HCT116 (cell line): Measurements from ENCODE around the gene EPHA6. TPM values are rescaled to one million over a fixed set of nuclear protein-coding genes. Genes with fewer than 3 reads are reported as not detected.
A peak's percentile ranks its signal among the peaks of the same experiment; 100 is the strongest.

Experiments
- ATAC-seq: fragments of 200-7000 bp; cut with Tn5 transposase; 2 replicates; pipeline ENCODE4 v1.9.1; 2020; ENCODE audit warnings: mild to moderate bottlenecking, moderate library complexity
- BruUV-seq: library from RNA; stranded (reverse); fragments of 400-500 nt; replicated peaks from 2 replicates; lab custom pipeline; 2021; lab: Mats Ljungman, UMichigan
- CTCF ChIA-PET: fragments of 300-600 bp; sonication (Branson Sonifier 250); formaldehyde crosslinking; loops from one replicate; lab custom pipeline; 2021; ENCODE audit warnings: antibody characterized with exemption; lab: Charles Lee
- POLR2A ChIA-PET: fragments of 300-600, 350-600 bp; sonication (Branson Sonifier 250); formaldehyde crosslinking; loops from one replicate; lab custom pipeline; 2021; ENCODE audit warnings: antibody characterized with exemption; lab: Charles Lee
- RAD21 ChIA-PET, 2 experiments: fragments of 300-600 bp; sonication (Branson Sonifier 250); formaldehyde crosslinking; loops; one replicate each; lab custom pipeline; 2023; ENCODE audit warnings: low total read pairs in 2 of 2; ENCODE audit not compliant: uncharacterized antibody in 2 of 2, unreplicated experiment in 2 of 2, low non-redundant PET in 1 of 2; lab: Charles Lee
- DNase-seq: peaks from one replicate; pipeline ENCODE4 v3.0.0-alpha.2; 2010; ENCODE audit warnings: low read depth, low spot score
- H2AFZ ChIP-seq: fragments of 200-600 bp; shearing (Covaris generic), sonication (generic); 2 replicates; pipeline ENCODE4 v1.6.1; 2017; ENCODE audit warnings: low read depth, mixed run types, mixed read lengths, antibody characterized with exemption, low read length; ENCODE audit not compliant: poor library complexity, severe bottlenecking
- H3K27ac ChIP-seq: 2 replicates; pipeline ENCODE4 v1.5.1; 2012; ENCODE audit warnings: low read depth, low read length
- H3K27me3 ChIP-seq: fragments of 200-600 bp; sonication (generic); 2 replicates; pipeline ENCODE4 v1.6.1; 2016; ENCODE audit warnings: mixed run types, low read length, mixed read lengths; ENCODE audit not compliant: insufficient read depth
- H3K36me3 ChIP-seq, 2 experiments: fragments of 200-500 bp in 1 of 2; fragments of 200-600 bp in 1 of 2; sonication (Bioruptor generic) in 1 of 2; sonication (generic) in 1 of 2; 2 replicates each; pipeline versions ENCODE4 v1.5.1 to v1.6.1; 2014 to 2016; ENCODE audit warnings: low read length in 2 of 2, inconsistent platforms in 1 of 2, mixed read lengths in 1 of 2, mixed run types in 1 of 2; ENCODE audit not compliant: insufficient read depth in 2 of 2, control insufficient read depth in 1 of 2
- H3K4me1 ChIP-seq, 2 experiments: fragments of 200-600 bp in 1 of 2; sonication (generic) in 1 of 2; 2 replicates each; pipeline versions ENCODE4 v1.5.1 to v1.6.1; 2012 to 2017; ENCODE audit warnings: low read length in 2 of 2, inconsistent platforms in 1 of 2, mild to moderate bottlenecking in 1 of 2, mixed read lengths in 1 of 2, mixed run types in 1 of 2, moderate library complexity in 1 of 2; ENCODE audit not compliant: insufficient read depth in 2 of 2, control insufficient read depth in 1 of 2
- H3K4me2 ChIP-seq: fragments of 200-600 bp; sonication (generic); 2 replicates; pipeline ENCODE4 v1.6.1; 2017; ENCODE audit warnings: mixed run types, low read length, mixed read lengths
- H3K4me3 ChIP-seq, 2 experiments: fragments of 200-600 bp in 1 of 2; sonication (generic) in 1 of 2; replicated peaks in 1 of 2; 2 replicates each; pipeline ENCODE4 v1.5.1; 2011 to 2016; ENCODE audit warnings: low read length in 2 of 2, control low read depth in 1 of 2, low read depth in 1 of 2, mild to moderate bottlenecking in 1 of 2, mixed read lengths in 1 of 2, mixed run types in 1 of 2
- H3K79me2 ChIP-seq: fragments of 200-600 bp; sonication (generic); 2 replicates; pipeline ENCODE4 v1.6.1; 2017; ENCODE audit warnings: mild to moderate bottlenecking, mixed run types, low read length, moderate library complexity, mixed read lengths; ENCODE audit not compliant: insufficient read depth
- H3K9ac ChIP-seq: fragments of 200-600 bp; sonication (generic); 2 replicates; pipeline ENCODE4 v1.6.1; 2016; ENCODE audit warnings: low read length, mixed read lengths
- H3K9me2 ChIP-seq: fragments of 200-600 bp; sonication (generic), shearing (Covaris generic); 2 replicates; pipeline ENCODE4 v1.6.1; 2017; ENCODE audit warnings: mixed run types, mild to moderate bottlenecking, moderate library complexity; ENCODE audit not compliant: insufficient read depth
- H3K9me3 ChIP-seq, 2 experiments: fragments of 200-500 bp in 1 of 2; fragments of 200-600 bp in 1 of 2; sonication (Bioruptor generic) in 1 of 2; sonication (generic) in 1 of 2; 2 replicates each; pipeline ENCODE4 v1.6.1; 2014 to 2017; ENCODE audit warnings: low read length in 2 of 2, mixed read lengths in 2 of 2, inconsistent platforms in 1 of 2, low read depth in 1 of 2, mild to moderate bottlenecking in 1 of 2, mixed run types in 1 of 2, moderate library complexity in 1 of 2; ENCODE audit not compliant: control insufficient read depth in 1 of 2, insufficient read depth in 1 of 2
- H4K20me1 ChIP-seq: fragments of 200-600 bp; sonication (generic), shearing (Covaris generic); 2 replicates; pipeline ENCODE4 v1.6.1; 2017; ENCODE audit warnings: mixed run types, mild to moderate bottlenecking, moderate library complexity; ENCODE audit not compliant: insufficient read depth
- CBX3 ChIP-seq: IDR thresholded peaks from 2 replicates; pipeline ENCODE4 v1.6.1; 2012; ENCODE audit warnings: low read depth
- CEBPB ChIP-seq: IDR thresholded peaks from 2 replicates; pipeline ENCODE4 v1.6.1; 2012; ENCODE audit warnings: low read depth
- ELF1 ChIP-seq: IDR thresholded peaks from 2 replicates; pipeline ENCODE4 v1.6.1; 2012; ENCODE audit warnings: low read depth, borderline replicate concordance
- JUND ChIP-seq: IDR thresholded peaks from 2 replicates; pipeline ENCODE4 v1.6.1; 2012
- RAD21 ChIP-seq: IDR thresholded peaks from 2 replicates; pipeline ENCODE4 v1.6.1; 2012; ENCODE audit warnings: low read depth, mild to moderate bottlenecking
- TCF7L2 ChIP-seq: IDR thresholded peaks from 2 replicates; pipeline ENCODE4 v1.7.0; 2011; ENCODE audit warnings: borderline replicate concordance, inconsistent platforms; ENCODE audit not compliant: insufficient read depth, insufficient read length; ENCODE audit errors: extremely low read depth
- YY1 ChIP-seq: IDR thresholded peaks from 2 replicates; pipeline ENCODE4 v1.6.1; 2011; ENCODE audit warnings: low read length, low read depth, moderate library complexity, mild to moderate bottlenecking; ENCODE audit not compliant: insufficient replicate concordance; ENCODE audit errors: extremely low read depth
- ZNF274 ChIP-seq: fragments of 200-500 bp; sonication (Bioruptor generic); IDR thresholded peaks from 2 replicates; pipeline ENCODE4 v1.6.1; 2014; ENCODE audit warnings: mild to moderate bottlenecking, low read depth, low read length, inconsistent platforms
- intact Hi-C: fragments of 100-400 bp; cut with micrococcal nuclease; formaldehyde crosslinking; loops from 2 replicates; pipeline ENCODE4 v1.10.0; 2022
- total RNA-seq: library from RNA; stranded (reverse); gene quantifications from one replicate; pipeline ENCODE4 v1.2.1, GENCODE V29; 2021; ENCODE audit not compliant: unreplicated experiment
- TF ChIP-seq, protein P1 (sequence below), 3 experiments: fragments of 200-600 bp in 1 of 3; sonication (generic) in 1 of 3; IDR thresholded peaks in 2 of 3; conservative IDR thresholded peaks in 1 of 3; 2 replicates each; pipeline ENCODE4 v1.5.1; 2012 to 2017; ENCODE audit warnings: low read depth in 2 of 3, low read length in 2 of 3, antibody characterized with exemption in 1 of 3, borderline replicate concordance in 1 of 3, control low read depth in 1 of 3, mild to moderate bottlenecking in 1 of 3, mixed read lengths in 1 of 3, mixed run types in 1 of 3, moderate library complexity in 1 of 3; ENCODE audit not compliant: insufficient read depth in 1 of 3
- TF ChIP-seq, protein P2 (sequence below): IDR thresholded peaks from 2 replicates; pipeline ENCODE4 v1.6.1; 2012
- TF ChIP-seq, protein P3 (sequence below): IDR thresholded peaks from 2 replicates; pipeline ENCODE4 v1.6.1; 2012

EPHA6 gene
- total RNA-seq, 1 experiment from 2014 or later = not detected

DNA sequence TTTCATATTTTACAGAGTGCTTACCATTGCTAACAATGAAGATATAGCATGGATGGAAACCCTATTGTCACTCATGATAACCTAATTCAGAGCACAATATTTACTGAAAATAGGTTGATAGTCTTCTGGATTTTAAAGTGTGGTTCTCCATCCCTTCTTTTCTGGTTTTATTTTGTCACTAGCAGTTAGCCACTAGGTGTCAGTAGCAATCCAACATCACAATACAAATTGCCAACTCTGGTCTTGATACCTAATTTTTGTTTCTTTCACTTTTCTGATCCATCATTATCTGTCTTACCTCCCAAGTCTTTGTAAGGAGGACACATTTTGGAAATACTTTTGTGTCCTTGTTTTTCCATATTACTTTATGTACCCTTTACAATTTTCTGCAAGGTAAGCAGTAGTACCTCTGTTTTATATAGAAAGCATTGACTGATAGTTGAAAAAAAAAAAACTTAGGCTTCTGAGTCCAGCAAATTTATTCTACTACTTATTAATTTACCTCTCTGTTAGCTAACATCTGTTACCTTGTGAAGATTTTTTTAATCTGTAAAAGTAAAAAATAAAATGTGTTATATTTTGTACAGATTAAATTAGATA is 979.1 kb downstream of the EPHA6 start:
- no peaks in the 10 kb centered on the region for H3K4me1 ChIP-seq
- POLR2A ChIA-PET = no interaction called here
- intact Hi-C loops = loop anchor here (1.0 kb wide), 1 partner anchor 230 kb away; no protein-coding TSS in a partner anchor
- H3K27ac ChIP-seq = no peak overlapping the region
- RAD21 ChIA-PET = no interaction called here
- H3K9me2 ChIP-seq = no peaks in the 10 kb centered on the region
- DNase-seq = peak; percentile 26
- H3K79me2 ChIP-seq = no peaks in the 10 kb centered on the region
- CTCF ChIA-PET = interaction anchor here (1.4 kb wide), 1 partner anchor 229 kb away, joined by 7 read pairs; no protein-coding TSS in a partner anchor
- H3K9ac ChIP-seq = no peak overlapping the region
- H3K4me2 ChIP-seq = no peak overlapping the region
- H3K4me3 ChIP-seq = no peak overlapping the region
- no peak overlapping the region for H2AFZ ChIP-seq
- peak; percentile 76 for TF ChIP-seq RAD21
- no peak for TF ChIP-seq CEBPB
- TF ChIP-seq, protein P1, sequence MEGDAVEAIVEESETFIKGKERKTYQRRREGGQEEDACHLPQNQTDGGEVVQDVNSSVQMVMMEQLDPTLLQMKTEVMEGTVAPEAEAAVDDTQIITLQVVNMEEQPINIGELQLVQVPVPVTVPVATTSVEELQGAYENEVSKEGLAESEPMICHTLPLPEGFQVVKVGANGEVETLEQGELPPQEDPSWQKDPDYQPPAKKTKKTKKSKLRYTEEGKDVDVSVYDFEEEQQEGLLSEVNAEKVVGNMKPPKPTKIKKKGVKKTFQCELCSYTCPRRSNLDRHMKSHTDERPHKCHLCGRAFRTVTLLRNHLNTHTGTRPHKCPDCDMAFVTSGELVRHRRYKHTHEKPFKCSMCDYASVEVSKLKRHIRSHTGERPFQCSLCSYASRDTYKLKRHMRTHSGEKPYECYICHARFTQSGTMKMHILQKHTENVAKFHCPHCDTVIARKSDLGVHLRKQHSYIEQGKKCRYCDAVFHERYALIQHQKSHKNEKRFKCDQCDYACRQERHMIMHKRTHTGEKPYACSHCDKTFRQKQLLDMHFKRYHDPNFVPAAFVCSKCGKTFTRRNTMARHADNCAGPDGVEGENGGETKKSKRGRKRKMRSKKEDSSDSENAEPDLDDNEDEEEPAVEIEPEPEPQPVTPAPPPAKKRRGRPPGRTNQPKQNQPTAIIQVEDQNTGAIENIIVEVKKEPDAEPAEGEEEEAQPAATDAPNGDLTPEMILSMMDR (IDR thresholded peaks at IDR 0.05 in 2 of 3, conservative IDR thresholded peaks at IDR 0.05 in 1 of 3; ENCODE audit: borderline replicate concordance in 1 of 3, insufficient read depth in 1 of 3, low read depth in 2 of 3, low read length in 2 of 3) = peak; percentile 51 to 87 (median 64); a peak in 5 of 6 replicates
- TF ChIP-seq, all 23 proteins: peak for 2
- BruUV-seq = no TSS peak
- 0 out of 2 replicates have a peak, but pooled peaks cover 4% of the 10 kb centered on the region for H3K27me3 ChIP-seq
- H3K9me3 ChIP-seq = no peaks in the 10 kb centered on the region
- ATAC-seq = peak; percentile 64
- H4K20me1 ChIP-seq = no peaks in the 10 kb centered on the region
- H3K36me3 ChIP-seq = no peaks in the 10 kb centered on the region

DNA sequence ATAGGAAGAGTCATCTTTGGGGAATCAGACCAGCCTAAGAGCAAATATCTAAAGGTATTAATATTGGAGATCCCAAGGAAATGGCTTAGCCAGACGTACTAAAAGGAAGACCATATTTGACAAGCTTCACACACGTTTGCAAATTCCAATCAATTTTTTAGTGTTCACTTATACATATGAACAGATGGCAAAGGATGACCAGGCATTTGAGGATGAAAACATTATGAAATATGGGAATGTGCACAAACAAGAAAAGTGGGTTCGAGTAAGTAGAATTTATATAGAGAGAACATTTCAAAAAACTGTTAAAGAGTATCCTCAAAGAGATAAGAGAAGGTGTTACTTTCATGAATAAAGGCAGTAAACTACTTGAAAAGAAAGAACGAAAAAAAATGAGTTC is 981.6 kb downstream of the EPHA6 start:
- no peak overlapping the region for H2AFZ ChIP-seq
- H3K27me3 ChIP-seq = 0 out of 2 replicates have a peak, but pooled peaks cover 4% of the 10 kb centered on the region
- H3K79me2 ChIP-seq = no peaks in the 10 kb centered on the region
- no peaks in the 10 kb centered on the region for H3K36me3 ChIP-seq
- TF ChIP-seq TCF7L2 (no peak), JUND (no peak), RAD21 (no peak), CBX3 (no peak), ELF1 (no peak), ZNF274 (no peak), YY1 (no peak)
- TF ChIP-seq, protein P2, sequence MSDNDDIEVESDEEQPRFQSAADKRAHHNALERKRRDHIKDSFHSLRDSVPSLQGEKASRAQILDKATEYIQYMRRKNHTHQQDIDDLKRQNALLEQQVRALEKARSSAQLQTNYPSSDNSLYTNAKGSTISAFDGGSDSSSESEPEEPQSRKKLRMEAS = no peak
- TF ChIP-seq, protein P3, sequence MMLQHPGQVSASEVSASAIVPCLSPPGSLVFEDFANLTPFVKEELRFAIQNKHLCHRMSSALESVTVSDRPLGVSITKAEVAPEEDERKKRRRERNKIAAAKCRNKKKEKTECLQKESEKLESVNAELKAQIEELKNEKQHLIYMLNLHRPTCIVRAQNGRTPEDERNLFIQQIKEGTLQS = no peak
- TF ChIP-seq, protein P1 (IDR thresholded peaks at IDR 0.05 in 2 of 3, conservative IDR thresholded peaks at IDR 0.05 in 1 of 3; ENCODE audit: borderline replicate concordance in 1 of 3, insufficient read depth in 1 of 3, low read depth in 2 of 3, low read length in 2 of 3) = no peak
- ChIA-PET RAD21 (no interaction called here), POLR2A (no interaction called here), CTCF (no interaction called here)
- no peak overlapping the region for H3K9ac ChIP-seq
- no TSS peak for BruUV-seq
- H4K20me1 ChIP-seq = no peaks in the 10 kb centered on the region
- H3K9me3 ChIP-seq = no peaks in the 10 kb centered on the region
- no peak for ATAC-seq
- no peak overlapping the region for H3K4me3 ChIP-seq
- H3K27ac ChIP-seq = no peak overlapping the region
- intact Hi-C loops = no loop called here
- no peaks in the 10 kb centered on the region for H3K9me2 ChIP-seq
- no peaks in the 10 kb centered on the region for H3K4me1 ChIP-seq
- DNase-seq = no peak
- no peak overlapping the region for H3K4me2 ChIP-seq
